ENCODE measurements around the gene CDC27.

CDC27 gene

DNA sequence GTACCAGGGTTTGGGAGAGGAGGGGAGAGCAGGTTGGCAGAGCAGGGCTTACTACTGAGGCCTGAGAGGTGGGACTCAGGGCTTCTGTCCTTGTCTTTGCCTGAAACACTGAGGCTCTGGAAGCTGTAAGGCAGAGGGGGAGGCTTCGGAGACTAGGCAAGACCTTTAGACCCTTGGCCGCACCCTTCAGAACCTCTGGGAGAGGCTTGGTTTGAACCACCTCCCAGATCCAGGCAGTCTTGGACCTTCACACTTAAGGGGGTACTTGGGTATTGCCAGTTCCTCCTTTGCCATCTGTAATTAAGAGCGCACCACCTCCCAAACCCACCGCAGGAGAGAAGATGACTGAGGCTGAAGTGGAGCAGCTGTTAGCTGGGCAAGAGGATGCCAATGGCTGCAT, 33.0 kb upstream of the CDC27 start:
- TF ChIP-seq CREB1 (IDR thresholded peaks at IDR 0.05; ENCODE audit: low read depth) (no peak), FOXM1 (IDR thresholded peaks at IDR 0.05; ENCODE audit: borderline replicate concordance, low read depth) (no peak), MAX (IDR thresholded peaks at IDR 0.05) (no peak), EP300 (IDR thresholded peaks at IDR 0.05; ENCODE audit: borderline replicate concordance) (no peak), NFIC (IDR thresholded peaks at IDR 0.05) (no peak), RAD21 (IDR thresholded peaks at IDR 0.05; ENCODE audit: low read depth) (no peak)
- TF ChIP-seq, protein P1, sequence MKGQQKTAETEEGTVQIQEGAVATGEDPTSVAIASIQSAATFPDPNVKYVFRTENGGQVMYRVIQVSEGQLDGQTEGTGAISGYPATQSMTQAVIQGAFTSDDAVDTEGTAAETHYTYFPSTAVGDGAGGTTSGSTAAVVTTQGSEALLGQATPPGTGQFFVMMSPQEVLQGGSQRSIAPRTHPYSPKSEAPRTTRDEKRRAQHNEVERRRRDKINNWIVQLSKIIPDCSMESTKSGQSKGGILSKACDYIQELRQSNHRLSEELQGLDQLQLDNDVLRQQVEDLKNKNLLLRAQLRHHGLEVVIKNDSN (IDR thresholded peaks at IDR 0.05) = no peak

DNA sequence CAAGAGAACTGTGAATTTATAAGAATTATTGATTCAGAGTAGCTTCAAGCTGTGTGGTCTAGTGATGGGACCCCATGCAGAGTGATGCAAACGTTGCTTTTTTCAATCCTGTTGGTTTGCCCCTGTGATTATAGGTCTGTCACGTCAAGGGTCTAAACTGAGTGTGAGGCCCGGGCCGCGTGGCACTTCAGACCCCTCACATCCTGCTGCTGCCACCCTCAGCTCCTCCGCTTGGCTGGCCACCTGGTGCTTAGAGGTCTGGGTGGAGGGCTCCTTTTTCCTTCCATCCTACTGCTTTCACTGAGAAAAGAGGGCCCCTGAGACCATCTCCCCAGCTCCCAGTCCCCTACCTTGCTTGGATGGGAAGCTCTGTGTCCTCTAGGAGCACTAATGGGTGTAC, 32.1 kb upstream of the CDC27 start:
- no peak for TF ChIP-seq ZBTB7A (IDR thresholded peaks at IDR 0.05; ENCODE audit: low read depth)
- TF ChIP-seq EP300 (IDR thresholded peaks at IDR 0.05; ENCODE audit: borderline replicate concordance) = no peak
- TF ChIP-seq EGR1 (IDR thresholded peaks at IDR 0.05) = no peak

GRCh38 chr17:47220531-47220999, 31.5 kb upstream of the CDC27 start:
- no peak for TF ChIP-seq CREB1 (IDR thresholded peaks at IDR 0.05; ENCODE audit: low read depth)
- no peak for TF ChIP-seq CEBPB (IDR thresholded peaks at IDR 0.05)
- no peak for TF ChIP-seq EP300 (IDR thresholded peaks at IDR 0.05; ENCODE audit: borderline replicate concordance)
- no peak for TF ChIP-seq TAF1 (IDR thresholded peaks at IDR 0.05; ENCODE audit: low read depth)
- no peak for TF ChIP-seq REST (IDR thresholded peaks at IDR 0.05; ENCODE audit: low read depth)
- TF ChIP-seq MAX (IDR thresholded peaks at IDR 0.05) = no peak
- TF ChIP-seq TCF12 (IDR thresholded peaks at IDR 0.05; ENCODE audit: low read depth) = no peak
- no peak for TF ChIP-seq EGR1 (IDR thresholded peaks at IDR 0.05)

- no peak for TF ChIP-seq CREB1 (IDR thresholded peaks at IDR 0.05; ENCODE audit: low read depth)
- no peak for TF ChIP-seq ZBTB7A (IDR thresholded peaks at IDR 0.05; ENCODE audit: low read depth)
- TF ChIP-seq REST (IDR thresholded peaks at IDR 0.05; ENCODE audit: low read depth) = no peak
- TF ChIP-seq NFIC (IDR thresholded peaks at IDR 0.05) = no peak
- TF ChIP-seq, protein P1 (IDR thresholded peaks at IDR 0.05) = no peak
- TF ChIP-seq CEBPB (IDR thresholded peaks at IDR 0.05) = no peak
- TF ChIP-seq TEAD4 (IDR thresholded peaks at IDR 0.05) = no peak
- TF ChIP-seq TCF12 (IDR thresholded peaks at IDR 0.05; ENCODE audit: low read depth) = no peak
- no peak for TF ChIP-seq FOXM1 (IDR thresholded peaks at IDR 0.05; ENCODE audit: borderline replicate concordance, low read depth)
- no peak for TF ChIP-seq RAD21 (IDR thresholded peaks at IDR 0.05; ENCODE audit: low read depth)
- no peak for TF ChIP-seq YY1 (IDR thresholded peaks at IDR 0.05; ENCODE audit: low read depth)
- no peak for TF ChIP-seq EP300 (IDR thresholded peaks at IDR 0.05; ENCODE audit: borderline replicate concordance)
Measured at GRCh38 chr17:47219621-47220475, 30.8 kb upstream of the CDC27 start.

DNA sequence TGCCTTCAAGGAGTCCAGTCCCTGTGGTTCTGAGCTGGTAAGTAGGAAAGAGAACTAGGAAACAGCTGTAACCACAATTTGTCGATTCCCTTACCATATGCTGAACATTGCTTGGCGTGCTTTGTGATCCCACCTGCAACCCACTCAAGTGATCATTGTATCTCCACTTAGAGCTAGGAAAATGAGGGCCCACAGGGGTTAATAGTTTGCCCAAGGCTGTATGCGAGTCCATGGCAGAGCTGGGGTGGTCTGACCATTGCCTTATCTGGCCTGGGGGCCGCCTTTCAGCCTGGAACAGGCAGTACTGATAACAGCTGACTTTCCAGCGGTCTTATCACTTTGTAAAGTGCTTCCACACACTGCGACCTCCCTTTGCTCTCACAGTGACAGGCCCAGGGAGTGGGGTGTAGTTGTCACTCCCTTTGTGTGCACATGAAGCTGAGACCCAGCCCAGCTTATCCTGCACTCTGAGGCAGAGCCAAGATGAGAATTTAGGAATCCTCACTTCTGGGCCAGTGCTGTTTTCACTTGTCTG, 29.9 kb upstream of the CDC27 start:
- TF ChIP-seq TCF12 (IDR thresholded peaks at IDR 0.05; ENCODE audit: low read depth) (no peak), CEBPB (IDR thresholded peaks at IDR 0.05) (no peak), MAX (IDR thresholded peaks at IDR 0.05) (no peak), EGR1 (IDR thresholded peaks at IDR 0.05) (no peak), RAD21 (IDR thresholded peaks at IDR 0.05; ENCODE audit: low read depth) (no peak), REST (IDR thresholded peaks at IDR 0.05; ENCODE audit: low read depth) (no peak), FOXM1 (IDR thresholded peaks at IDR 0.05; ENCODE audit: borderline replicate concordance, low read depth) (no peak), EP300 (IDR thresholded peaks at IDR 0.05; ENCODE audit: borderline replicate concordance) (no peak), TAF1 (IDR thresholded peaks at IDR 0.05; ENCODE audit: low read depth) (no peak), ZBTB7A (IDR thresholded peaks at IDR 0.05; ENCODE audit: low read depth) (no peak), YY1 (IDR thresholded peaks at IDR 0.05; ENCODE audit: low read depth) (no peak), TEAD4 (IDR thresholded peaks at IDR 0.05) (no peak), CREB1 (IDR thresholded peaks at IDR 0.05; ENCODE audit: low read depth) (no peak), NFIC (IDR thresholded peaks at IDR 0.05) (no peak)
- TF ChIP-seq, protein P1 (IDR thresholded peaks at IDR 0.05) = no peak

Measured in Ishikawa (cell line).